DMS53 treated with DMSO at 0.1 percent for 48 hours (cell line): ENCODE data around the gene PTPRD.

ENCODE experiments used
- DNase-seq: peaks from one replicate; lab custom pipeline; 2025; ENCODE audit not compliant: unreplicated experiment; lab: John Stamatoyannopoulos, UW

The PTPRD gene

DNA sequence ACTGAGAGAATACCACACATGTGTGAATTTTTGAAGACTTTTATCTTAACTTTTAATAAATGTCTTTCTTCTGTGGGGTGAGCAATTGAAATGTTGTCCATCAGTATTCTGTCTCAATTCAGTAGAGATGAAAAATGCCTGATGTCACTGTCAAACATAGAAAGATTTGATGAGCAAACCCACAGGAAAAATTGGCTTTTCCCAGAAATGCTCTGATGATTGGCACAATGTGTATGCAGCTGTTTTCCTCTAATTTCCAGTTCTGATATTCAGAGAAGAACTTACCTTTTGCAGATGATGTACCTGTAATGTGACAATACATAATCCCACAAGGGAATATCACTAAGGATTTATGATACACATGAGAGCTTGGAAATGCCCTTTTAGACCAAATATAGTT lies 340.0 kb downstream of the PTPRD start:
- no peak for DNase-seq

DNA sequence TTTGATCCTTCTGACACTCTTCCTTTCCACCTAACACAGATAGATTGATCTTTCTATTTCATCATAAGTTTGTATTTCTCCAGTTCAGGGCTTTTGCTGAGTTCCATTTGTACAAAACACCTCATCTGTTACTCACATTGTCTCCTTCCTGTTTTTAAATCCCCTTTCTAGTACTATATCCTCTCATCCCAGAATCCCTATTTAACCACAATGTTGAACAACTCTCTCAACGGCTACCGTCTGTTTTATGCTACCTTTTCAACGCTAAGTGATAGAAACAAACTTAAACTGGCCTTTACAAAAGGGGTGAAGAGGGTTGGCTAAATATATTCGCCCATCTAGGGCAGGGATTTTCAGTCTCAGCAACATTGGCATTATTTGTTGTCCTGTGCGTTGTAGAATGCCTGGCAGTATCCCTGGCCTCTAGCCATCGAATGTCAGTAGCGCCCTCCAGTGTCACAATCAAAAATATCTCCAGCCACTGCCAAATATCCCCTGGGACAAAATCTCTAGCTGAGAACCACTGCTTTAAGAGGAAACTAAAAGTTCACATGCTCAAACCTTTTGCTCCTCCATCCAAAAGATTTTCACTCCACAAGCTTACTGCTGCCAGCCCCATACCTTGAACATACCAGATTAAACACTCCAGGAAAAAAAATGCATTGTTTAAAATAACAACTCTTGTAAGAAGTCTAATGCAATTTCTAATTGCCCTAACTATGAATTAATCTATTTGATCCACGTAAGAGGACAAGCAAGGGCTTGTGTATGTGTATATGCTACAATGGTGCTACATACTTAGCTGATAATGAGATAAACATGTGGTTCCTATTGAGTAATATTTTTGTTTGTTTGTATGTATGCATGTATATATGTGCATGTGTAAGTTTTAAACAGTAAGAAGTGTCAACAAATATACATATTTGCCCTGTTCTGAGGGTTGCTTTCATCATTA lies 344.0 kb downstream of the PTPRD start:
- DNase-seq, result no peak

DNA sequence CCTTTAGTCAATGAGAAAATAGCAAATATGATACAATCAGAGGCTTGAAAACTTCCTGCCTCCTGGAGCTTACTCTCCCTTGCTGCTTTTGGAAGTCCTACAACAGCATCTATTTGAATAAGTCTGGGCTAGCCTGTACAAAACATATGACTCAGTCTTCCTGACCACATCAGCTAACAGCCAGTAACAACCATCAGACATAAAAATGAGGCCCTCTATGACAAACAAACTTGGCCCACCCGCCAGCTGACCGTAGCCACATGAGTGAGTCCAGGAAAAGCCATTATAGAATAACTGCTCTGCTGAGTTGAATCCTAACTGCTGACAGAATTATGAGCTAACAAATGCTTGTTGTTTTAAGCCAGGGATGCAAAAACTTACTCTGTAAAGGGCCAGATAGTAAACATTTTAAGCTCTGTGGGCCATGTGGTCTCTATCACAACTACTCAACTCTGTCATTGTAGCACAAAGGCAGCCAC lies 347.6 kb downstream of the PTPRD start:
- DNase-seq, result no peak

DNA sequence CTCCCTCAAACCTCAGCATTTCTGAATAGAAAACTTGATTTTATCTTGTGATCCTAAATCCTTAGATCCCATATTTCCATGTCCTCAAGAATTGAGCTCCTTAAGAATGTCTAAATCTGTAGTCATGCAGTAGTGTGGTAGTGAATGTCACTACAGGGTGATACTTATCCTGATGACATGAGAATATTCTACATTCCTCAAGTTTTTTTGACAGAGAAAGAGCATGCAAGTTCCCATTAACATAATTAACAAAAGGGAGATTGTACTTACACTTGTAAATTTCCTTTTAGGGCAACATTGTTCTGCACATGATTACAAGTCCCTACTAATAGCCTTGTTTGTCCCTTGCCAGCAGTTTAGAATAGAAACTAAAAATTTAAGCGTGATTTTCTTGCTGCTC lies 352.3 kb downstream of the PTPRD start:
- no peak for DNase-seq

DNA sequence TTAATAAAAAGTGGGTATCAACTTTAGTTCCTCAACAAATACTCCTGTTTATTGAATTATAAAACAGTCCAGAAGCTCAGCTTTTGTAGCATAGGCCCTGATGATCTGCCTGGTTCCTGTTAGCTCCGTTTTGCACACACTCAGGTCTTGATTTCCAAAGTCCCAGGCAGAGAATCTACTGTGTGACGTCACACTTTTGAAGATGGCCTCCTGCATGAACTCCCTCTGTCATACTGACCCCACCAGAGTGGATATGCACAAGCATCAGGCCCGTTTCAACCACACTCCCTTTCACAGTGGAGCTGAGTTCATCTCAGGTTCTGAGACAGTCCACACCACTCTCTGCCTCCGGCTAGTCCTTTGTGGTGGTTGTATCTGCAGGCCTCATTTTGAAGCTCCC lies 353.1 kb downstream of the PTPRD start:
- no peak for DNase-seq

DNA sequence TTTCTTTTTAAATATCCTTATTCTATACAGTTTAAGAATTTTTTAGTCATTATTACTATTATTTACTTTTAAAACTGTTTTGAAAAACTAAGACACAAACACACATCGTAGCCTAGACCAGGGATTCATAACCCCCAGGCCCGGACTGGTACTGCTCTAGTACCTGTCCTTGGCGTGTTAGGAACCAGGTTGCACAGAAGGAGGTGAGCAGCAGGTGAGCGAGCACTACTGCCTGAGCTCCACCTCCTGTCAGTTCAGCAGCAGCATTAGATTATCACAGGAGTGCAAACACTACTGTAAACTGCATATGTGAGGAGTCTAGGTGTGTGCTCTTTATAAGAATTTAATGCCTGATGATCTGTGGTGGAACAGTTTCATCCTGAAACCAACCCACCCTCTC lies 357.0 kb downstream of the PTPRD start:
- no peak for DNase-seq

DNA sequence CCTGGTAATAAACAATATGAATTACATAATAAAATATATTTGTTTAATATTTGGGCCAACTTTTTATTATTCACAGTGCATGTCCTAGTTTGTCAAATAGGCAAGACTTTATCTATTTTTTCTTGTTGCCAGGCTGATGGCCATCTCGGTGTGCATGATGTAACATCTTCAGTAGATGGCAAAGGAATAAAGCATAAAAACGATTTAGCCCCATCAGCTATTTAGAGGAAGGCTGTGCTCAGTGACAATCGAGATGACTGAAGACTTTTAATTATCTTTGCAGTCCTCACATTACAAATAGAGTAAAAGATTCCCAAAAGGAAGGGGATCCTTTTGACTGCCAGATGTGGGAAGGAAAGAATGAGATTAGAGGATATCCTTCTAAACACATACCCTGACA lies 358.5 kb downstream of the PTPRD start:
- DNase-seq, result no peak

DNA sequence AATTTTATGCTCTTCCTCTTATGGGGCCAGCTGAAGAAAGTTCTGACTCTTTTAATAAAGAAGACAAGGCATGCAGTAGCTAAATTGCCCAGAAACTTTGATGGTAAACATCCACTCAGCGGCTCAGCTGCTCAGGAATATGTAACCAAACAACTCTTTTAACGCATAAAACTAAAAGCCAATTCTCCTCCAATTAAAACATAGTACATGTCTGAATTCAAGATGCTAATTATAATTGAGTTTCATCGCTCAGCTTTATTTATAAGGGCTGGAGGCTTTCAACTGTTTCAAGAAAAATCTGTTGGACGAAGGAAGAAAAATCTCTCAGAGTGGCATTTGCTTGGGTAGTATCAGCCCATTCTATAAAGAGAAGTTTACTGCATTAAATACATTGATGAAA lies 359.5 kb downstream of the PTPRD start:
- no peak for DNase-seq

DNA sequence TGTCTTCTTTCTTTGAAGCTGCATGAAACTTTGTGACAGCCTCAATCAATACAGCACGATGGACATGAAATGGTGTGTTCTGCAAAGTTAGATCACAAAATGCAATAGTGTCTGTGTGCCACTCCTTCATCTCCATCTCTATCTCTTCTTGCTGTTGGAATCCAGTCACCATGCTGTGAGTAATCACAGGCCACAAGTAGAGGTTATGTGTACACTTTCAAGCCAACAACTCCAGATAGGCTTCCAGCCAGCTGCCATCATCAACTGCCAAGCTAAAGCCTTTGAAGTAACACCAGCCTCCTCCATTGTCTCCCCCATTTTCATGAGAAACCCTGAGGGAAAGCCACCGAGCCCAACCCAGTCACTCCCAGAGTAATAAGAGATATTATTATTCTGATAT lies 360.6 kb downstream of the PTPRD start:
- no peak for DNase-seq

DNA sequence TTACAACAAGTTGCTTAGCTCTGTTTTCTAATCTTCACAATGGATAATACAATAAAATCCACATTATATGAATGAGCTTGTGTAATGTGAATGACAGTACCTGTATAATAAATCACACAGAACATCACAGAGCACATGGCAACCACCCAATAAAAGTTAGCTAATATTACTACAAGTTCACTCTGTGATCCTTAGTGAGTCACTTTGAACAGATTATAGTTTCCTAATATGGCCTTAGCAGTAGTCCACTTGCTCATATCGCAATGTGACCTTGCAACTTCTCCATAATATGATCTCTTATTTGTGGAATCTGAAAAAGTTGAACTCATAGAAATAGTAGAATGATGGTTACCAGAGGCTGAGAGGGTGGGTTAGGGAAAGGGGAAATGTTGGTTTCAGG lies 361.3 kb downstream of the PTPRD start:
- DNase-seq, result no peak

DNA sequence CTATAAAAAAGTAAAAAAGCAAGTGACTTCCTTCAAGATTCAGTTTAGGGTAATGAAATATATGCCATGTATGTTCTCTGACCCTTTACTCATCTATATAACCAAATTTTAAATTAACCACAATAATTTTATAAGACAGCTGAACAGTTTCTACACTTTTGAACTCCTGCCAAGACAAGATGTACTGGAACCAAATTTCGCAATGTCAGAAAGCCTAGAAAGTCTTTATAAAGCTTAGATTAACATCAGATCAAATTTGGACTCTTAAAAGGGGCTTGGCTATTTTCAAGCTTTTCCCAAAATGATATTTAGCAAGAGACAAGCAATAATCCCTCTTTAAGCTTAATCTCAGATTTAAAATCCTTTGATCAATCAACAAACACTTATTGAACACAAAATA lies 362.6 kb downstream of the PTPRD start:
- DNase-seq, result no peak

DNA sequence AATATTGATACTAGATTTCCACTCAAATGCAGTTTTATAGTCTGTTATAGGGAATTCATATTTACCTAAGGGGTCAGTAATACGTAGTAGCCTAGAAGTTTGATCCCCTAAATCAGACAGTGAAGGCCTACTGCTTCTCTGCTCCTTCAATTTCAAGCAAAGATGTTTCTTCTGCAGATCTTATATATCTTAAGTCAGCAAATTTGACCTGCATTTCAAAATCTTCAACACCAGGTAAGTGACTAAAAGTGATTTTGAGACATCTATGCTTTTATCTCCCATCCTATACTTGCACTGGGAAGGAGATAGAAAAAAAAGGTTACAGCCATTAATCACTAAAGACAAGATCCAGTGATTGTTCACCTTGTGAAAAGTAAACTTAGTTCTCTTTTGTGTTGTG lies 363.9 kb downstream of the PTPRD start:
- DNase-seq, result no peak

DNA sequence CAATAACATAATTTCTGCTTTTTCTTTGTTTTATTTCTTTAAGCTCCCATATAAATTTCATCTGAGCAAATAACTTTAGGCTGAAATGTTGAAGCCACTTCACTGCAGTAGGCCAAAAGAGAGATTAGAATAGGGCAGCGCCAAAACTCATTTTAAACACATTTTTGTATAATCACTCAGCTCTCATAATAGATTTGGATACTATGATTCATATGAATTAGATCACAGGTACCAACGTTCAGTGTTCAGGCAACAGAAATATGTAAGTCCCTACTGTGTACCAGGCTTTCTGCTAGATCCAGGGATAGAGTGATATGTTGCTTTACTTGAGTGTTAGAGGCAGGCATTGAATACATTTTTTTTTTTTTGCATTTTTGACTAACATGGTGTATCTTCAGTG lies 370.5 kb downstream of the PTPRD start:
- DNase-seq, result no peak

DNA sequence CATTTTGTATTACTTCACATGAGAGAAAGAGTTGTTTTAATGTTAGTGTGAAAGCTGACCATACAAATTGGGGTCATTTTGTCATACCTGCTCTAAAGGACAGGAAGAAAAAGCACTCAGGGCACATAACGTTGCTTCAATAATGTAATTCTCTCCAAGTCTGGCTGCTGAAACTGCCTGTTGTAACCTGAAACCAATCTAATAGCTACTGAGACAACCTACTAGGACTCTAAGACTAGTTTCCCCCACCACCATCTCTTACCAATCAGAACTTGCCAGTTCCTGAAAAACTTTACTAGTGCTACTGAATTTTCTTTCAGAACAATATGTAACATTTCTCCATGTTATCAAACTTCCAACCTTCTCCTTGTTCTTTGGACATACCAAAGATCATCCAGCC lies 374.7 kb downstream of the PTPRD start:
- no peak for DNase-seq

DNA sequence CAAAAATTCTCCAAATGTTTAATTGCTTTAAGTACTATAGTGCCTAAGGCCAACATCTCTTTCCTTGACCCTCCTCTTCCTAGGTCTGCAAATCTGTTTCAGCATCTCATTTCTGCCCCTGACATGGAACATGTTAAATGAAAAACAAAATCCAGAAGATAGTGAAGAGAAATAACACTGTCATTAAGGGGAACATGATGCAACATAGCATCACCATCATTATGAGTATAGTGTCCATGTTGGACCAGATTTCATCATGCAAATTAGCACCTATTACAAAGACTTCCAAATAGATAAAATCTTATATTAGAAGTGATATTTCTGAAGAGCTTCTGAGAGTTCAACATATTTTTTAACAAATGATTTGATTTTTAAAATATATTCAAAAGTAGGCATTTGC lies 375.2 kb downstream of the PTPRD start:
- DNase-seq, result no peak

DNA sequence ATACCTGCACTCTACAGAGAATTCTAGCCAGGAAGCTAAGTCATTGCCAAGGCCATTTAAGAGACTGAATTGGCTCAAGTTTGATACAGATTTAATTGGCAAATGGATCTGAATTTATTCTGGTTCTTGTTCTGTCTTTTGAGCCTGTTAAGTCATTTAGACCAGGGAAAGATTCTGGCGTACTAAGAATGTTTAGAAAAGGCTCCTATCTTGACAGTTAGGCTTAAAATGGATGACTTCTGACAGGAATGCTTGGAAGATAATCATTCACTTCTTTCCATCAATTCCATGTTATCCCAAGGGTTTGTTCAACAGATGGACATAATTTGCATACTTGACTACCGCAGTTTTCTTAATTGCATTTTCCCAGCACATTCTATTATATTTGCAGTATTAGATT lies 376.6 kb downstream of the PTPRD start:
- DNase-seq, result no peak

DNA sequence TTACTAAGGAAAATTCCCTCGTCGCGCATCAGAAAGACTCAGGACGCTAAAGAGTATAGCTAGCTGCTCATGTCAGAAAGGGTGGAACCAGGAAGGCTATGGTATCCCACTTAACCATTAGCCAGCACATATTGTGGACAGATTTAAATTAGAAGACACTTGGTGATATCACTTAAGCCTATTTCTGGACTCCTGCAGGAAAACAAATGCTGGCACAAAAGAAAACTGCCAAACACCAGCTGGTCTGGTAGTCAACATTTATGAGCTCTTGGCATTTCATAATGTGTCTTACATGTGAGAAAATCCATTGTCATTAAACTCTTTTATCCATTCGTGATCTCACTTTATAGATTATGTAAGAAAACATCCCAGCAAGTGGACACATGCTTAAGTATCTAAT lies 377.4 kb downstream of the PTPRD start:
- no peak for DNase-seq

DNA sequence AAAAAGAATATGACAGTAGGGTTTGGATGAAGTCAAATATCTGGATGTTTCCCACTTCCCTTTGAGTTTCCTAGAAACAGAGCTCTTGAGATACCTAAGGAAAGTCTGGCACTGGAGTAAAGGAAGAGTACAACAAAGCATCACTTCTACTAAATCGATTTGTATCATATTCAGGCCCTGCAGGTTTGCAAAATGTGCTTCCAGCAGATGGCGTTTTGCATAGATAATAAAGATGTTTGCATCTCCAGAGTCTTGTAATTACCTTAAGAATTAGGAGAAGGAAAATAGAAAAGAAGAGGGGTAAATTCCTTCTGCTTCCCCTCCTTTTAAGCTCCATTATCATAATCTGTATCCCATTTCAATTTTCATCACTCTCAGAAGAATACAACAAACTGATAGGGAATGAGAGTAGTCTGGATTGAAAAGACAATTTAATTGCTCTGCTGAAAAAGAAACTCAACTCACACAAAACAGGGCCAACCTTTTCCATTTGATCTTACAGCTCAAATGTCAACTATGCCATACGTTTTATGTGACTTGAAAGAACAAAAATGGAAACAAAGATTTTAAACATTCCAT lies 380.4 kb downstream of the PTPRD start:
- no peak for DNase-seq

DNA sequence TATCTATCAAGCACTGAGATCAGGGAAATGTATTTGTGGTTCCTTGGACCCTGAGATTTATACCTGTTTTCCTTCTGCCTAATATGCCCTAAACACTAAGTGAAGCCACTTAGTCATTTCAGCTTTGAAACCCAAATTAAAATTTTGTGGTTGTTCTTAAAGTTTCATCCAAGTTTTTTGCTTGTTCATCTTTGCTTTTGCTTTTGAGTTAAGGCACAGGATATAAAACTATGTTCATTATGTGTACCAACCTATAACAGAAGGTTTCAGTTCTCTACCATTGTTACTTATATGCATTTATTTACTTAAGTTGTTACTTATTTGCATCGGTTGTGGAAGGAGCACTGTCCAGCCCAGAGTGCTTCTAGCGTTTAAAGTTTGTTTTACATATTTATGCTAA lies 382.3 kb downstream of the PTPRD start:
- no peak for DNase-seq

DNA sequence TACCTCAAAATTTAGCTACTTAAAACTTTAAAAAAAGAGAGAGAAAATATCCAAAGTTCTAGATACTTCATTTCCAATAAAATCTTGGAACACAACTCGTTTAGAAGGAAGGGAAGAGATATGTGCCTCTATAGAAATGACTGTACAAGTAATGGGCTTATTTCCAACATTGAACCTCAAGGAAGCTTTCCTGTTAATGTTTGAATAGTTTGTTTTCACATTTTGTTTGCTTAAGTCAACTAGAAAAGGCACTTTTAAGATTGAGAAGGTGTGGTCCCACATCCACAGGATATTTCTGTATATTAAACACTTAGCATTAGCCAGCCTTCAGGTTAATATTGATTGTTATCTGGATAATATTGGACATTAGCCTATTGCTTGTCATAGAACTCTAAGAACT lies 384.7 kb downstream of the PTPRD start:
- DNase-seq, result no peak

DNA sequence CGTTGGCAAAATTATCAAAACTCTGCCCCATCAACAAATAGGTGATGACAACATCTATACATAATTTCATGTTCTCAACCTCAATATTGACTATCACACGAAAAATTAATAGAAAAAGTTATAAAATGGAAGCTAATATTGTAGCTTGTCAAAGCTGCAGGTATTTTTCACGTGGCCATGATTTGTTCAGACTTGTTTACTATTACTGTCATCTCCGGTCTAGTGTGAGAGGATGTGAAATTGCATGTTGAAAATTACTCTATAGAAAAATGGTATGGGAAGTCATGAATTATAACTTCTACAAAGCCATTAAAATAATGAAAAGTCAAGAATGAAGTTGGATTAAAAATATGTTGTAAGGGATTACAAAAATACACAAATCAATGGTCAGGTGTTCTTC lies 385.8 kb downstream of the PTPRD start:
- DNase-seq, result no peak

DNA sequence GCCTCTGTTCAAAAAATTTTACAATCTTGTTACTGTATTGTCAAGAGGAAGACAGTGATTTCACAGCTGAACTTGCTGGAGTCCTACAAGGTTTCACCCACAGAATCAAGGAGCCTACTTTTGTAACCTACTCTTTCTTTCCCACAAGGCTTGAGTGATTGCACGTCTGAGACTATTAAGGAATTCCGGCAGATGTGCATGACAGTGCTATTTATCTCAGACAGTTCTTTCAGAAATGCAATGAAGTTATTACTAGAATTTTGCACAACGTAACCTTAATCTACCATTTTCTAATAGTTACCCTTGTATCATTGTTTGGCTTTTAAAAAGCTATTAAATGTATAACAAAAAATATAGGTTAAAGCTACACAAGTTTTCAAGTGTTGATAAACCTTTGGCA lies 400.1 kb downstream of the PTPRD start:
- no peak for DNase-seq

DNA sequence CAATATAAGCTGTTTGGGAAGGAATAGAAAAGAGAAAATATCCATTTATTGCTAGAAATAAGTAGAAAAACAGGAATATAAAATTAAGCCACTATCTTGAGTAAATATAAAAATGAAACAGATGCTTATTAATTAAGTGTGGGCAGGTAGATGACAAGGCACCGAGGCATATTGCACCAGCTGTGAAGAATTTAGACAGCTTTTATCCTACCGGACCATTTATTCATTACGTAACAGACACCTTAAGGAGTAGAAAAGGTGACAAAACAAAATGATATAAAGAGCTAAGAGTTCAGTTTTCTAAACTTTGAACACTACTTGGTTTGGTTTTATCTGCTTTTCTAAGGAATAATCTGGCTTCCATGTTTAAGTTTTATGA lies 404.1 kb downstream of the PTPRD start:
- no peak for DNase-seq
